MCF 10A (cell line): Measurements from ENCODE around the gene SLC1A6. TPM values are rescaled to one million over a fixed set of nuclear protein-coding genes. Genes with fewer than 3 reads are reported as not detected.

Experiments
- BruUV-seq: library from RNA; stranded (reverse); fragments of 400-500 nt; replicated peaks from 2 replicates; lab custom pipeline; 2021; lab: Mats Ljungman, UMichigan
- CTCF ChIA-PET: fragments of 300-600 bp; sonication (Branson Sonifier 250); formaldehyde crosslinking; extraction: SDS; loops from one replicate; lab custom pipeline; 2021; ENCODE audit warnings: antibody characterized with exemption, inconsistent platforms; lab: Yijun Ruan, JAX
- POLR2A ChIA-PET: fragments of 300-600, 350-650 bp; sonication (Branson Sonifier 250); formaldehyde crosslinking; extraction: SDS; loops from one replicate; lab custom pipeline; 2020; ENCODE audit warnings: antibody characterized with exemption, inconsistent platforms; lab: Yijun Ruan, JAX
- DNase-seq: peaks from one replicate; pipeline ENCODE4 v3.0.0-alpha.2; 2018; ENCODE audit not compliant: unreplicated experiment
- H3K27ac Mint-ChIP-seq: one replicate; pipeline ENCODE4 v1.8.0; 2022; ENCODE audit warnings: mild to moderate bottlenecking, low read depth, mixed read lengths; ENCODE audit not compliant: unreplicated experiment
- H3K27me3 Mint-ChIP-seq: one replicate; pipeline ENCODE4 v1.8.0; 2022; ENCODE audit warnings: mixed read lengths; ENCODE audit not compliant: insufficient read depth, unreplicated experiment
- H3K36me3 Mint-ChIP-seq: one replicate; pipeline ENCODE4 v1.8.0; 2022; ENCODE audit warnings: mild to moderate bottlenecking, moderate library complexity, mixed read lengths; ENCODE audit not compliant: insufficient read depth, unreplicated experiment
- H3K4me1 Mint-ChIP-seq: one replicate; pipeline ENCODE4 v1.8.0; 2022; ENCODE audit warnings: mixed read lengths; ENCODE audit not compliant: insufficient read depth, unreplicated experiment
- H3K4me3 Mint-ChIP-seq: one replicate; pipeline ENCODE4 v1.8.0; 2022; ENCODE audit warnings: mild to moderate bottlenecking, moderate library complexity, mixed read lengths; ENCODE audit not compliant: unreplicated experiment
- H3K9me3 Mint-ChIP-seq: one replicate; pipeline ENCODE4 v1.8.0; 2022; ENCODE audit warnings: mixed read lengths; ENCODE audit not compliant: unreplicated experiment
- CTCF ChIP-seq: fragments of 200-600 bp; IDR thresholded peaks from one replicate; pipeline ENCODE4 v1.8.0; 2022; ENCODE audit warnings: antibody characterized with exemption, mild to moderate bottlenecking; ENCODE audit not compliant: unreplicated experiment
- intact Hi-C: fragments of 100-400 bp; cut with micrococcal nuclease; formaldehyde crosslinking; loops from 2 replicates; pipeline ENCODE4 v1.14.1; 2022
- total RNA-seq: library from RNA; stranded (reverse); gene quantifications from 2 replicates; pipeline ENCODE4 v1.2.3, GENCODE V29; 2022

SLC1A6 gene
- total RNA-seq, 1 experiment from 2014 or later, result not detected

GRCh38 chr19:14985133-14985532, 5.5 kb upstream of the SLC1A6 start:
- ChIA-PET POLR2A (no interaction called here), CTCF (no interaction called here)
- DNase-seq, result no peak

GRCh38 chr19:14978161-14978776, 1.4 kb downstream of the SLC1A6 start:
- CTCF ChIA-PET, result no interaction called here
- no peak for TF ChIP-seq CTCF
- no peaks in the 10 kb centered on the region for H3K9me3 Mint-ChIP-seq
- no peak overlapping the region for H3K4me3 Mint-ChIP-seq
- H3K27ac Mint-ChIP-seq, result no peak overlapping the region
- no peaks in the 10 kb centered on the region for H3K4me1 Mint-ChIP-seq
- BruUV-seq, result no TSS peak
- intact Hi-C loops, result no loop called here
- POLR2A ChIA-PET, result no interaction called here
- H3K27me3 Mint-ChIP-seq, result peaks cover 18% of the 10 kb centered on the region
- H3K36me3 Mint-ChIP-seq, result no peaks in the 10 kb centered on the region
- DNase-seq, result no peak

More at GRCh38 chr19:14985133-14985532, 5.5 kb upstream of the SLC1A6 start:
- H3K27me3 Mint-ChIP-seq, result no peaks in the 10 kb centered on the region
- intact Hi-C loops, result no loop called here
- no peaks in the 10 kb centered on the region for H3K36me3 Mint-ChIP-seq
- no peaks in the 10 kb centered on the region for H3K4me1 Mint-ChIP-seq
- no TSS peak for BruUV-seq
- peaks cover 5% of the 10 kb centered on the region for H3K9me3 Mint-ChIP-seq
- H3K27ac Mint-ChIP-seq, result no peak overlapping the region
- H3K4me3 Mint-ChIP-seq, result no peak overlapping the region
- TF ChIP-seq CTCF, result no peak

DNA sequence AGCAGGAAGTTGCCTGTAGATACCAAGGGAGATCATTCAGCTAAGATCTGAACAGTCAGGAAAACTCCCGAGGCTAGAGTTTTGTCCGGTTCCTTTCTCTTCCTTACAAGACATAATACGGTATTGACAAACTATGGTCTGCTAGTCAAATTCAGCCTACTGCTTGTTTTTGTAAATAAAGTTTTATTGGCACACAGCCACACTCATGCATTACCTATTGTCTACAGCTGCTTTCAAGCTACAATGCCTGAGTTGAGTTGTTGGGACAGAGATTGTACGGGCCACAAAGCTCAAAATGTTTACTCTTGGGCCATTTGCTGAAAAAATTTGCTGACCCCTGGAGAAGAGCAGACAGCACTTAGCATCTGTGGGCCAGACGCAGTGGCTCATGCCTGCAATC, 2.5 kb downstream of the SLC1A6 start:
- intact Hi-C loops, result no loop called here
- no peak for DNase-seq
- H3K27me3 Mint-ChIP-seq, result peaks cover 18% of the 10 kb centered on the region
- H3K36me3 Mint-ChIP-seq, result no peaks in the 10 kb centered on the region
- no peaks in the 10 kb centered on the region for H3K4me1 Mint-ChIP-seq
- CTCF ChIA-PET, result interaction anchor here (0.6 kb wide), 2 partner anchors 95 to 402 kb away, joined by 4 to 7 read pairs; no protein-coding TSS in a partner anchor
- no peak overlapping the region for H3K4me3 Mint-ChIP-seq
- TF ChIP-seq CTCF, result no peak
- H3K9me3 Mint-ChIP-seq, result peaks cover 4% of the 10 kb centered on the region
- H3K27ac Mint-ChIP-seq, result no peak overlapping the region
- POLR2A ChIA-PET, result no interaction called here
- no TSS peak for BruUV-seq

- intact Hi-C loops, result no loop called here
- no peak for TF ChIP-seq CTCF
- no peak overlapping the region for H3K27ac Mint-ChIP-seq
- H3K36me3 Mint-ChIP-seq, result no peaks in the 10 kb centered on the region
- H3K4me1 Mint-ChIP-seq, result no peaks in the 10 kb centered on the region
- ChIA-PET CTCF (no interaction called here), POLR2A (no interaction called here)
- DNase-seq, result no peak
- H3K4me3 Mint-ChIP-seq, result no peak overlapping the region
- H3K9me3 Mint-ChIP-seq, result peaks cover 15% of the 10 kb centered on the region
- H3K27me3 Mint-ChIP-seq, result peaks cover 17% of the 10 kb centered on the region
- BruUV-seq, result no TSS peak
These were observed 5.2 kb downstream of the SLC1A6 start for GRCh38 chr19:14974488-14974887.
